PC-9 (cell line): ENCODE results near the gene MOGAT1.
"Not testable (repeated sequence)": the region's sequence is repeated elsewhere in the genome, so short reads cannot be mapped to it uniquely, and the experiment has no call there.

Experiments used
- EZH2 ChIP-seq: fragments of 200-600 bp; sonication (generic); IDR thresholded peaks from 2 replicates; pipeline ENCODE4 v1.8.0; 2017; ENCODE audit warnings: antibody characterized with exemption, low read depth
- TF ChIP-seq, protein P1 (sequence below): fragments of 200-600 bp; sonication (generic); conservative IDR thresholded peaks from 2 replicates; pipeline ENCODE4 v1.6.1; 2017; ENCODE audit warnings: mixed run types, antibody characterized with exemption, mild to moderate bottlenecking, moderate library complexity

GRCh38 chr2:222755593-222755992, 84.1 kb downstream of the MOGAT1 start:
- TF ChIP-seq, protein P1, sequence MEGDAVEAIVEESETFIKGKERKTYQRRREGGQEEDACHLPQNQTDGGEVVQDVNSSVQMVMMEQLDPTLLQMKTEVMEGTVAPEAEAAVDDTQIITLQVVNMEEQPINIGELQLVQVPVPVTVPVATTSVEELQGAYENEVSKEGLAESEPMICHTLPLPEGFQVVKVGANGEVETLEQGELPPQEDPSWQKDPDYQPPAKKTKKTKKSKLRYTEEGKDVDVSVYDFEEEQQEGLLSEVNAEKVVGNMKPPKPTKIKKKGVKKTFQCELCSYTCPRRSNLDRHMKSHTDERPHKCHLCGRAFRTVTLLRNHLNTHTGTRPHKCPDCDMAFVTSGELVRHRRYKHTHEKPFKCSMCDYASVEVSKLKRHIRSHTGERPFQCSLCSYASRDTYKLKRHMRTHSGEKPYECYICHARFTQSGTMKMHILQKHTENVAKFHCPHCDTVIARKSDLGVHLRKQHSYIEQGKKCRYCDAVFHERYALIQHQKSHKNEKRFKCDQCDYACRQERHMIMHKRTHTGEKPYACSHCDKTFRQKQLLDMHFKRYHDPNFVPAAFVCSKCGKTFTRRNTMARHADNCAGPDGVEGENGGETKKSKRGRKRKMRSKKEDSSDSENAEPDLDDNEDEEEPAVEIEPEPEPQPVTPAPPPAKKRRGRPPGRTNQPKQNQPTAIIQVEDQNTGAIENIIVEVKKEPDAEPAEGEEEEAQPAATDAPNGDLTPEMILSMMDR, result not testable (repeated sequence)
- not testable (repeated sequence) for TF ChIP-seq EZH2
